GM12878 (cell line): ENCODE results near the gene GABRB1.

ENCODE experiments used
- EGR1 ChIP-seq, 2 experiments: IDR thresholded peaks; 1 replicate in 1 of 2; 2 replicates in 1 of 2; pipeline ENCODE4 v1.6.1; 2011 to 2012; ENCODE audit warnings: low read depth in 2 of 2, low read length in 2 of 2, borderline replicate concordance in 1 of 2, mild to moderate bottlenecking in 1 of 2, moderate library complexity in 1 of 2
- KDM1A ChIP-seq: fragments of 200-600 bp; sonication (generic); IDR thresholded peaks from 2 replicates; pipeline ENCODE4 v1.6.1; 2016; ENCODE audit warnings: borderline replicate concordance
- NR2C2 ChIP-seq: IDR thresholded peaks from 2 replicates; pipeline ENCODE4 v1.6.1; 2011; ENCODE audit warnings: borderline replicate concordance, low read depth; ENCODE audit not compliant: control insufficient read depth, insufficient read length
- POLR2A ChIP-seq: IDR thresholded peaks from 2 replicates; pipeline ENCODE4 v1.6.1; 2011; ENCODE audit warnings: low read depth, mild to moderate bottlenecking, low read length
- POLR2AphosphoS2 ChIP-seq: IDR thresholded peaks from 2 replicates; pipeline ENCODE4 v1.6.1; 2011; ENCODE audit warnings: low read depth, mild to moderate bottlenecking, low read length, improper control_type of control experiment, moderate library complexity
- STAT1 ChIP-seq: fragments of 450-650 bp; conservative IDR thresholded peaks from 2 replicates; pipeline ENCODE4 v1.6.1; 2014; ENCODE audit warnings: antibody characterized with exemption, mild to moderate bottlenecking
- TAF1 ChIP-seq: IDR thresholded peaks from 2 replicates; pipeline ENCODE4 v1.6.1; 2011; ENCODE audit warnings: mild to moderate bottlenecking, low read depth, low read length, borderline replicate concordance
- ZNF687 ChIP-seq: fragments of 450-650 bp; IDR thresholded peaks from 2 replicates; pipeline ENCODE4 v1.6.1; 2017; ENCODE audit warnings: mild to moderate bottlenecking, moderate library complexity

DNA sequence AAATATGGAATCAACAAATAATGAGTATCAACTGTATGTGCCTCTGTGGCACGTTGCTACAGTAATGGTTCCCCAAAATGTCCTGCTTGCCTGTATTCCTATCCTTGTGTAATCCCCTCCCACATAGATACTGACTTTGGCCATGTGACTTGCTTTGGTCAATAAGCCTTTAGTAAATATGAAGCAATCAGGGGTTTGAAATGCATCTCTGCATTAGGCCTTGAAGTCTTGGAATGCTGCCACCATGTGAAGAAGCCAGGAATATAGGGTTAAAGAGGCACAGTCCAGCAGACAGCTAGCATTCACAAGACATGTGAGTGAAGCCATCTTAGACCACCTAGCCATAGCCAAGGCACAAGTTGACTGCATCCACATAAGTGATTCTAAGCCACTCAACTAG lies 190.9 kb downstream of the GABRB1 start:
- no peak for TF ChIP-seq KDM1A
- no peak for TF ChIP-seq POLR2A
- no peak for TF ChIP-seq NR2C2
- no peak for TF ChIP-seq TAF1
- TF ChIP-seq POLR2AphosphoS2, result no peak
- TF ChIP-seq STAT1, result no peak
- no peak for TF ChIP-seq EGR1 (IDR thresholded peaks at IDR 0.05; ENCODE audit: borderline replicate concordance in 1 of 2, low read depth in 2 of 2, low read length in 2 of 2)
- no peak for TF ChIP-seq ZNF687
